HG03139 (cell line): Measurements from ENCODE around the gene GSTO1.
"Not testable (repeated sequence)": the region's sequence is repeated elsewhere in the genome, so short reads cannot be mapped to it uniquely, and the experiment has no call there.

Experiments
- ATAC-seq: cut with Tn5 transposase; IDR thresholded peaks from one replicate; pipeline ENCODE4 v1.9.1; 2021; ENCODE audit not compliant: unreplicated experiment

Gene GSTO1

GRCh38 chr10:104254493-104255310, at the start of gene GSTO1:
GSTO1 (plus strand) TSS chr10:104254892; CDS start chr10:104254929, 37 bp downstream.
- peak; percentile 79 for ATAC-seq

GRCh38 chr10:104208730-104209129, 46.0 kb upstream of the GSTO1 start:
- ATAC-seq, result no peak

DNA sequence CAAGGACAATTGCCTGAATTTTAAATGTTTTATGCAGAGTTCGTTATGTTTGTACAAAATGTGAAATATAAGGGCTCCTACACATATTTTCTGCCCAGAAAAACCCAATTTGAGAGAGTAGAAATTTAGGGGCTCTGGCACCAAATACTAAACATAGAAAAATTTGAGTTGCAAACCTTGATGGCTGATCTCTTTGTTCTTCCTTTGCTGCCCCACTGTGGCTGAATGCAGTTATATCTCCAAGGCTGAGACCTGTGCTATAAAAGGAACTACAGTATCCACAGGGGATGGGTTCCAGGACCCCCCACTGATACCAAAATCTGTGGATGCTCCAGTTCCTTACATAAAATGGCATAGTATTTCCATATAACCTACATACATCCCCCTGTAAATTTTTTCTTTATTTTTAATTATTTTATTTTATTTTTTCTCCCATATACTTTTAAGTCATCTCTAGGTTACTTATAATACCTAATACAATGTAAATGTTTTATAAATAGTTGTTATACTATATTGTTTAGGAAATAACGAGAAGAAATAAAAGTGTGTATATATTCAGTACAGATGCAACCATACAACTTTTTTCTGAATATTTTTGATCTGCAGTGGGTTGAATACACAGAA, 45.0 kb upstream of the GSTO1 start:
- no peak for ATAC-seq

GRCh38 chr10:104216631-104217030, 38.1 kb upstream of the GSTO1 start:
- no peak for ATAC-seq

DNA sequence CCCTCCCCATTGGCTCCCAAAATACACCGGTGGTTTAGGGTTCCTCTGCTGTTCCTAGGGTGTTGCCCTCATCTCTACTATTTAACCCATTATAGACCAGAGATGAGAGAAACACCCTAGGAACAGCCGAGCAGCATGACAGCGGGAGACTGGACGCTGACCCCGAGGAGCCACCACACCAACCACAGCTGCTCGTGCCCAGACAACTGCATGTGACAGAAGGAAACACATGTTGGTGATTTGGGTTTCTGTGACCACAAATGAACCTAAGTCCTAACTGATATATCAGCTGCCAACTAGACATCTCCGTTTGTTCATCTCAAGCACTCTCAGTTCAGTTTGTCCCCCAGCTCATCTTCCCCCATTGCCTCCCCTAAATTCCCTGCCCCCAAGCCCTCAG, 35.9 kb upstream of the GSTO1 start:
- no peak for ATAC-seq

- no peak for ATAC-seq
Observed at GRCh38 chr10:104220522-104220921, 34.2 kb upstream of the GSTO1 start.

DNA sequence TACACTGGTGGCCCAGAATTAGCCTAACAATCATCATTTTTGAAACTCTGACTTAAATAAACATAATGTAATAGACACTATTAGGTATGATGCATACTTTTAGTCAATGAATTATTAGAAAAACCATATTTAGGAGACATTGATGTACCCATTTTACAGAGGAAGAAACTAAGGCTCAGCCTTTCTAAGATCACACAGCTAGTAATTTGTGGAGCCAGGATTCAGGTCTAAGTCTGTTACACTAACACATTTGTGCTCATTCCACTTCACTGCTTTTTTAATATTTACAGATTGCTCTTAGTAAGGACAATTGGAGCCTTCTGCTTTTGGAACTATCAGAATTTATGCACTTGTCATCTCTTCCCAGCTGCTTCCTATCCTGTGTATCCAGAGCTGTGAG, 31.4 kb upstream of the GSTO1 start:
- no peak for ATAC-seq

GRCh38 chr10:104230490-104230889, 24.2 kb upstream of the GSTO1 start:
- no peak for ATAC-seq

- ATAC-seq, result peak; percentile 100
Observed at GRCh38 chr10:104231784-104232612, 22.7 kb upstream of the GSTO1 start, which contains the start of gene CFAP43. CFAP43 (minus strand) TSS chr10:104232364; CDS start chr10:104232246, 118 bp downstream.

GRCh38 chr10:104232613-104233102, 22.0 kb upstream of the GSTO1 start:
- ATAC-seq, result peak; percentile 11

- ATAC-seq, result no peak
Observed at GRCh38 chr10:104233817-104234216, 20.9 kb upstream of the GSTO1 start.

- ATAC-seq, result no peak
Observed at GRCh38 chr10:104234934-104235333, 19.8 kb upstream of the GSTO1 start.

DNA sequence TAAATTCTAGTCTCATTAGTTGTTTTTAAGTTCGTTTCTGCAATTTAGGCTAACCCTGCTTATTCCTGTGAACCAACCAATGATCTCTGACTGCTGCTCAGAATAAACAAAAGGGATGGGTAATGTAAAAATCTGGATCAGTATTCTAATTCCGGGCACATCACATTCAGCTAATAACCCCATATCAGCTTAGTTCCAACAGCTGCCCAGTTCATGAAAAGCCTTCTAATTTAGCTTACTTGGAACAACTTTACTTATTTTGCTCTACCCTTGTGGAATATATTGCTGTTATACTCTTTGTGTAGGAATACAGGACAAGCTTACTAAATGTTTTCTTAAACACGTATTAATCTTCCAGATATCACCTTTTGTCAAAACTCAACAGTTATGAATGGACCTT, 18.9 kb upstream of the GSTO1 start:
- ATAC-seq, result no peak

GRCh38 chr10:104240078-104240477, 14.6 kb upstream of the GSTO1 start:
- no peak for ATAC-seq

DNA sequence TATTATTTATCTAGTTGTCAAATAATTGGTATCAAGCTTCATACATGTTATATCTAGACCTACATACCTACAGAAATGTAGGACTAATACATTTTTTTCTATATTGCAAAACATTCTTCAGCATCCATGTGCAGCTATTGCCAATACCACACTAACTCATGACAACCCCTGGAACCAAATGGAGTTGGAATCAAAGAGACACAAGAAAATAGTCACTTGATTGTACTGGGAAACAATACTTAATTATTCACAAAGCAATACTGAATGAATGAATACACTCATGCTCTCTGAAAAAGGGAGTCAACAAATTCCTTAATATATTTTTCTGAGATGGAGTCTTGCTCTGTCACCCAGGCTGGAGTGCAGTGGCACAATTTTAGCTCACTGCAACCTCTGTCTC, 12.1 kb upstream of the GSTO1 start:
- no peak for ATAC-seq

GRCh38 chr10:104243009-104243408, 11.7 kb upstream of the GSTO1 start:
- ATAC-seq, result not testable (repeated sequence)

DNA sequence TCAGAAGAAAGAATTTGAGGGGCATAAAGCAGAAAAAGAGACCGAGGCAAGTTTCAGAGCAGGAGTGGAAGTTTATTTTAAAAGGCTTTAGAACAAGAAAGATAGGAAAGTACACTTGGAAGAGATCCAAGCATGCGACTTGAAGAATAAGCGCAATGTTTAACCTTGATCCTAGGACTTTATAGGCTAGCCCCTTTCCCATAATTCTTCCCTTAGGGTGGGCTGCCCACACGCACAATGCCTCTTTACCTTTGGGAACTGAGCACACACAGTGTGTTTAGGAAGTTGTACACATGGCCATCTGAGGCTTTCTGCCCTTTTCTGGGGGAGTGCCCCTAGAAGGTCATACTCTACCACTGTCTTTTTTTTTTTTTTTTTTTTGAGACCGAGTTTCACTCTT, 11.2 kb upstream of the GSTO1 start:
- no peak for ATAC-seq

GRCh38 chr10:104245066-104245632, 9.5 kb upstream of the GSTO1 start:
- no peak for ATAC-seq

- no peak for ATAC-seq
Observed at GRCh38 chr10:104246976-104247375, 7.7 kb upstream of the GSTO1 start.

DNA sequence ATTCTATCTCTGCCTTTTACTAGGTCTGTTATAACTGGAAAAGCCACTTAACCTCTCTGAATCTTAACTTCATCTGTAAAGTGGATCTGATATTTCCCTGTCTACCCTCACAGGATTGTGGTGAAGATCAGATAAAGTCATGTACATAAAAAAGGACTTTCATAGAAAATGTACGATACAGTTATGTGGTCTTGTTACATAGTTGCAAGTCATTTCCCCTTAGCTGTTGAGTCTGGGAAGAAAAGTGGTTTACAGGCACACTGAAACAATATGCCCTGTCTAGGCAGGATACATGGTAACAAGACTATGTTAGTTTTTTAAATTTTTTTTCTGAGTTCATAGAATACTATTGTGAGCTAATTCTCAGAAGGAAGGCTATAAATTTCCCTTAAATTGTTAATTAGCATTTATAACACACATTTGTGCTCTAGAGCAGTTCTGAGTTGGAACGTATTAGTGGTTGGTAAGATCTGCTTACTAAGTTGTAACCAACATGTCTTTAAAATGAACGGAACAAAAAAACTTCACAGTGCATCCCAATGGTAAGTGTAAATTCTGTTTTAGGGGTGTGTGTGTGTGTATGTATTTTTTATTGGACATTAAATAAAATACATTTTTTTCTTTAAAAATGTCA, 7.1 kb upstream of the GSTO1 start:
- no peak for ATAC-seq

- not testable (repeated sequence) for ATAC-seq
Observed at GRCh38 chr10:104248931-104249330, 5.8 kb upstream of the GSTO1 start.
